GM18870 (cell line): Measurements from ENCODE around the gene LENEP.
"Not testable (repeated sequence)": the region's sequence is repeated elsewhere in the genome, so short reads cannot be mapped to it uniquely, and the experiment has no call there.

Source experiments
- ATAC-seq: cut with Tn5 transposase; IDR thresholded peaks from one replicate; pipeline ENCODE4 v1.9.1; 2021; ENCODE audit warnings: moderate library complexity; ENCODE audit not compliant: unreplicated experiment

LENEP gene

DNA sequence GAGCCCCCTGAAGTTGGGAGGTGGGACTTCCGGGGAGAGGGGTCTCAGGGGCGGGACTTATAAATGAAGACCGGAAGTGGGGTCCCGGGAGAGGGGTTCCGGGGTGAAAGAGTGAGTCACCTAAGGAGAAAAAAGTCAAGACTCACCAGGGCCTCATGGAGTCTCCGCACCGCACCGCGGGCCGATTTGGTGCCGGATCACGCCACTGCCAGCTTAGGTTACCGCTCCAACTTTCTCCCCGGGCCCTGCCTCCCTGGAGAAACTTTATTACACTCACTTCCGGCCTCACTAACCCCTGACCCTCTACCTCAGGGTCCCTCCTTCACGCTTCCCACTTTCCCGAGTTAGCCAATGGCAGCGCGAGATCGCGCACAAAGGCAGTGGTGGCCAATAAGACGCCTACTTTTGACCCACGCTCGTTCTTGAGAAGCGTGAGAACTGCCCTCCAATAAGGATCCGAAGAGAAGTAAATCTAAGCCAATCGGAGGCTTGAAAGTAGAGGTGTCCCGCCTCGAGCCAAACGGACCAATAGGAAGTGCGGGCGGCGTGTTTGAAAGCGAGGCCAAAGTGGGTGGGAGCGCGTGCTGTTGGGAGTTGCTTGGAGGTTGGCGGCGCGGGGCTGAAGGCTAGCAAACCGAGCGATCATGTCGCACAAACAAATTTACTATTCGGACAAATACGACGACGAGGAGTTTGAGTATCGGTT, 19.1 kb upstream of the LENEP start, which contains the start of gene CKS1B:
Gene CKS1B (plus strand): TSS at position 580 of the 706 bp plus-strand sequence. CDS start 65 bp downstream, at position 645.
- ATAC-seq = peak; percentile 76

DNA sequence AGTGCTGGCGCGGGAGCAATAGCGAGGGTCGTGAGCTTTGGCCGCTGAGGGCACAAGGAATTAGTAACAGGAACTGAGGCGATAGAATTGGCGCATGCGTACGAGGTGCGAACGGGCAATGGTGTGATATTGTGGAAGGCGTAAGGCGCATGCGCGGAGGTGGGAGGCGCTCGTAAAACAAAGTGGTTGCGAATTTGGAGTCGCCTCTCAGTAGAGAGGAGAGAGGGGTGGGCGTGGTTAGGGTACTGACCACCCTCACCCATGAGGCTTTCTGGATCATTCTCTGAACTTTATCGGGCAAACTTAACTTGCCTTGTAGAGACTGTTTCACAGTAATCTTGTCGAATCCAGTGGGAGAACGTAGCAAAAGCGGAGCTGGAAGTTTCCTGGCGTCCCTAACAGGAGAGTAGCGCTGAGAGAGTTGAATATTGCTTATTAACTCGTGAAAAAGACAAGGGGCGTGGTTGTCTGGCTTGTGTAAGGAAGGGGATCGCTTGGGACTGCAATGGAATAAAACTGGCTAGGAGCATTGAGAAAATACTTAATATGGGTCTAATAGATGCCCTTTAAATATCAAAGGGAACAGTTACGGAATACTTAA, 18.5 kb upstream of the LENEP start:
- ATAC-seq = peak; percentile 47

DNA sequence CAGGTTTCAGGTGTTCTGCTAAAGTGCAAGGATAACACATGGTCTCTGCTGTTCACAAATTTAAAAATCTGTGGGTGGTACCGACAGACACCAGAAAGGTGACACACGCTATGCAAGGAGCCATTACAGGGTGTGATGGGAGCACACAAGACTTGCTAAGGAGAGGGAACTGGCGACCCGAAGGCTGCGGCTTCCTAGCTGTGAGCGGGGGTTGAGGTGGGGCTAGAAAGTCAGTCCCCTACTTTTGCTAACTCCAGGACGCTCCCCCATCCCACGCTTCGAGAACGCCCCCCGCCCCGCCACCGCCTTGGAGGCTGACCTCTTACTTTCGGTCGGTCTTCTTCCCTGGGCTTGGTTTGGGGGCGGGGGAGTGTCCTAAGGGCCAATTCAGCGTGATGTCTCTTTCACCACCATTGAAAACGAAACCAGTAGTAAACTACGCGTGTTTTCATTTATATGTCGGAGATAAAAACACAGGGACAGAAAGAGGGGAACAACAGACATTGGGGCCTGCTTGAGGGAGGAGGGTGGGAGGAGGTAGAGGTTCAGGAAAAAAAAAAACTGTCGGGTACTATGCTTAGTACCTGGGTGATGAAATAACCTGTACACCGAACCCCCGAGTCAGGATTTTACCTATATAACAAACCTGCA, 17.9 kb upstream of the LENEP start:
- no peak for ATAC-seq

DNA sequence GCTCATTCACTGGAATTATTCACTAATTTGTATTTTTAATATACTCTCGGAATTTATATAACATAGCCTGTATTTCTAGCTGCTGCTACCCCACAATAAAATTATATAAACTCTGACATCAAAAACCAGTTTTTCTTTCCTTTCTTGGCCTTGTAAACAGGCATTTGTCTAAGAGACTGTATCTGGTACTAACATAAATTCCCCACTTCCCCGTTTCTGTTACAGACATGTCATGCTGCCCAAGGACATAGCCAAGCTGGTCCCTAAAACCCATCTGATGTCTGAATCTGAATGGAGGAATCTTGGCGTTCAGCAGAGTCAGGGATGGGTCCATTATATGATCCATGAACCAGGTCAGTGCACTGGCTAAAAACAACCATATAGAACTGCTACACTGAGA, 15.6 kb upstream of the LENEP start:
- not testable (repeated sequence) for ATAC-seq

DNA sequence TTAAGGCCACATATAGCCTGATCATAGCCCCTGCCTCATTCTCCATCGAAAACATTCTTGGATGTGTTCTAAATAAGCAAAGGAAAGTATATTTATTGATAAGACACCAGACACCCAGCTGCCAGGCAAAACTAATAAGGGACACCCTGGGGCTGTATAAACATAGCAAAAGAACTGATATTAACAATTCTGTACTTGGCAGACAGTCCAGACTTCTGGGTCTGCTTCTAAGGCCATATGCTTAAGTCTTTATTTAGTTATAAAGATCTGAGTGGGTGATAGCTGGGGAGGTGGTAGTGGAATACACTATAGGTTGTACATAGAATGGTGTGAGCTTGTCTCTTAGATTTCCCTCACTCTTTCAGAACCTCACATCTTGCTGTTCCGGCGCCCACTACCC, 15.0 kb upstream of the LENEP start:
- ATAC-seq = no peak

DNA sequence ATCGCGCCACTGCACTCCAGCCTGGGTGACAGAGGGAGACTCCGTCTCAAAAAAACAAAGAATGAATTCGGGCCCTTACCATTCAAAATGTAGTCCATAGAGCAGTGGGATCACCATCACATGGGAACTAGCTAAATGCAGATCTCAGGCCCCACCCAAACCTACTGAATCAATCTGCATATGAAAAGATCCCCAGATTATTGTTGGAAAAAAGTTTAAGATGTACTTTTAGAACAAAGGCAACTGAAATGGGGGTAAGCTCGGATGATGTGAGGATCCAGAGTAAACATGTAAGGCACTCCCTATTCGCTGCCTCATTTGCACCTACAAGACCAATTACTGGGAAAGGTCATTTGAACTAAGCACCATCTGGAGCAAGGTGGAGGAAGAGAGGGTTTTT, 11.0 kb upstream of the LENEP start:
- ATAC-seq = no peak

DNA sequence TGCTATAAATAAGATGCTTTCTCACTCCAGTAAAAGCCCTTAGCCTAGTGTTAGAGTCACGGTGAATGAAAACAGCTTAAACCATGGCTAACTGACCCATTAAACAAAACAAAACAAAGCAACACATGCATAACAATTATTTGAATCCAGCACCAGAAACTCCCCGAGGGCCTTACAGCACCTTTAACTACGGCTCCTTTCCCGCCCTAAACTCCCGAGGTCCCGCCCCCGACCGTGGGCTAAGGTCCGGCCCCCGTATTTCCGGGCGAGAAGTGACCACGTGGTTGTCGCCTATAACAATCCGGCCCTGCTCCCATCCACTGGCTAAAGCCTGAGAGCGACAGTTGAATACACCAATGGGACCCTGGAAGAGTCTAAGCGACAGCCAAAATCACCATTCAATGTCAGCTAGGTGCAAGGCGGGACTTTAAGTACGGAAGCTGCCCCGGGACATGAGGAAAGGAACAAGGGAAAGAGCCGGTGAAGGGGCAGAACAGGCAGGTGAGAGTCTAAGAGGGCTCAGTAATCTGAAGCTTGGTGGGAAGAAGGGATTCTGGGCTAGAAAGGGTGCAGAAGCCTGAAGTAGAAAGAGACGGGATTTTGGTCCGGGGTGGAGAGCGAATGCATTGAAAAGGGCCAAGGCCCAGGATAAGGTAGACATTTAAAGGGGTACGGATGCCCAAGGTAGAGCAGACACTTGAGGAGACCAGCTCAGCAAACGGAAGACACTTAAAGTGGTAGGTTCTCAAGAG, 10.3 kb upstream of the LENEP start, which contains the start of gene FLAD1:
Gene FLAD1 (plus strand): TSS at position 448 of the 752 bp plus-strand sequence. CDS start 351 bp downstream, outside the sequence.
- peak; percentile 96 for ATAC-seq

DNA sequence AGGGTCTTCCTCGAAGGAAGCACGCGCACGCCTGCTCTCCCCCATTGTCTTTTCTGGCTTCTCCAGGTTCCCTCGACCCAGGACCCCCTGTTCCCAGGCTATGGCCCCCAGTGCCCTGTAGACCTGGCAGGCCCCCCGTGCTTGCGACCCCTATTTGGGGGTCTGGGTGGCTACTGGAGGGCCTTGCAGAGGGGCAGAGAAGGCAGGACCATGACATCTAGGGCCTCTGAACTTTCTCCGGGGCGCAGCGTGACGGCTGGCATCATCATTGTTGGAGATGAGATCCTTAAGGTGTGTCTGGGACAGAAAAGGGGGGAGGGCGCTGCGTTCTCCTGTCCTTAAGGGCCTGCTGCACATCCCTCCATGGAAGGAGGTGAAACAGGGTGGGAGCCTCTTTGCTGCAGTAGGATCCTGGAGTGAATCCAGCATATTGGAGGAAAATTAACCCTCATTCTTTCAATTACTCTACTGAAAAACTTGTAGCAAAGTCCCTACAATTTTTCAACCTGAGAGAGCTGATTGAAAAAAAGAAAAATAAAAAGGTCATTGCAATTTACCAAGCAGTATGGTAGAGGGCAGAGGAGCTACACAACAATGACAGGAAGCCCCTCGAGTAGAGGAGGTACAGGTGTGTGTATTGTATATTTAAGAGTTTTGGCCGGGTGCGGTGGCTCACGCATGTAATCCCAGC, 9.5 kb upstream of the LENEP start:
- no peak for ATAC-seq

DNA sequence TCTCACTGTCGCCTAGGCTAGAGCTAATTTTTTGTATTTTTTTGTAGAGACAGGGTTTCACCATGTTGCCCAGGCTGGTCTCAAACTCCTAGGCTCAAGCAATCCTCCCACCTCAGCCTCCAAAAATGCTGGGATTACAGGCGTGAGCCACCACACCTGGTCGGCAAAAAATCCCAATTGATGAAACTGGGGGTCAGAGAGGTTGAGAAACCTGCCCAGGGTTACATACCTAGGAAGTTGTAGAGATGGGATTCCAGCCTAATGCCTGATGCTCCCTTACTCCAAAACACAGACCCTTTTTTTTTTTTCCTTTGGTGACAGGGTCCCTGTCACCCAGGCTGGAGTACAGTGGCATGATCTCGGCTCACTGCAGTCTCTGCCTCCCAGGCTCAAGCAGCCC, 6.7 kb upstream of the LENEP start:
- not testable (repeated sequence) for ATAC-seq

DNA sequence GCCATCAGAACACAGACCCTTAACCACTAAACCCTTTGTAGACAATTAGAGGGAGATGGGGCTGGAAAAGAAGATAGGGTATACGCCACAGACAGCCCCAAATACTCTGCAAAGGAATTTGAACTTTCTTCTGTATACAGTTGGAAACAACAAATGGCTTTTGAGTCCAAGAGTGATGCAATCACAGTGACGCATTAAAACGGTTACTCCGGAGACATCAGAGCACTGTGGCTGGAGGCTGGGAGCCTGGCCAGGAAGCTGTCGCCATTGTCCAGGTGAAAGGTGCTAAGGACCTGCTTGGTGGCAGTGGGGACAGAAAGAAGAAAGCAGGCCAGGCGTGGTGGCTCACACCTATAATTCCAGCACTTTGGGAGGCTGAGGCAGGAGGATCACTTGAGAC, 6.1 kb upstream of the LENEP start:
- no peak for ATAC-seq

DNA sequence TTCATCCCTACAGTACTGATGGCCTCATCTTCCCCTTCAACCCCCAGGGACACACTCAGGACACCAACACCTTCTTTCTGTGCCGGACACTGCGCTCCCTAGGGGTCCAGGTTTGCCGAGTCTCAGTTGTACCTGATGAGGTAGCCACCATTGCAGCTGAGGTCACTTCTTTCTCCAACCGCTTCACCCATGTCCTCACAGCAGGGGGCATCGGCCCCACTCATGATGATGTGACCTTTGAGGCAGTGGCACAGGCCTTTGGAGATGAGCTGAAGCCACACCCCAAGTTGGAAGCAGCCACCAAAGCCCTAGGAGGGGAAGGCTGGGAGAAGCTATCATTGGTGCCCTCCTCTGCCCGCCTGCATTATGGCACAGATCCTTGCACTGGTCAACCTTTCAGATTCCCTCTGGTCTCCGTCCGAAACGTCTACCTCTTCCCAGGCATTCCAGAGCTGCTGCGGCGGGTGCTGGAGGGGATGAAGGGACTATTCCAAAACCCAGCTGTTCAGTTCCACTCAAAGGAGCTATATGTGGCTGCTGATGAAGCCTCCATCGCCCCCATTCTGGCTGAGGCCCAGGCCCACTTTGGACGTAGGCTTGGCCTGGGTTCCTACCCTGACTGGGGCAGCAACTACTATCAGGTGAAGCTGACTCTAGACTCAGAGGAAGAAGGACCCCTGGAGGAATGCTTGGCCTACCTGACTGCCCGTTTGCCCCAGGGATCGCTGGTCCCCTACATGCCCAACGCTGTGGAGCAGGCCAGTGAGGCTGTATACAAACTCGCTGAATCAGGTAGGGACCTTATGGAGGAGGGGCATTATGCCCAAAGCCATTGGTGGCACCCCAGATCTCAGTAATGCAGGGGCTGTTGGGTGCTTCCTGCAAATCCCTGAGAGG, 5.1 kb upstream of the LENEP start:
- no peak for ATAC-seq

DNA sequence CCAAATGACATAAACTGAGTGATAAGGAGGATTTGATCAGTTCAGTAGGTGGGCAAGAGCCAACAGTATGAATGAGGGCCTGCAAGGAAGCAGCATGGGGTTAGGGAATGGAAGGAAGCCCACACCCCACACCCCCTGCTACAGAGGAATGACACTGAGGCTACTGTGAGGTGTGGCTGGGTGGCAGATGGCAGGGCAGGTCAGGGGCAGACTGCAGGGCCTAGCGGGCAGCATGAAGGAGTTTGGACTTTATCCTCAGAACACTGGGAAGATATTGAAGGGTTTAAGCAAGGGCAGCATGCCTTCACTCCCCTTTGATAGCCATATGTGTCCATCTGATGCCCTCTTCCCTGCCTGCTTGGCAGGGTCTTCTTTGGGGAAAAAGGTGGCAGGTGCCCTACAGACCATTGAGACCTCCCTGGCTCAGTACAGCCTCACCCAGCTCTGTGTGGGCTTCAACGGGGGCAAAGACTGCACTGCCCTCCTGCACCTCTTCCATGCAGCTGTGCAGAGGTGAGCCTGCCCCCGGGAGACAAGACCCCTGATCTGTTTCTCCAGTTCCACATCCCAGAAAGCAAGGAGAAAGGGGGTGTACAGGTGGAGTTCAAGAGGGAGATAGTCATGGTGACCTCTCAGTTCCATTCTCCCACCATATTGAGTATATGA, 4.1 kb upstream of the LENEP start:
- ATAC-seq = no peak

DNA sequence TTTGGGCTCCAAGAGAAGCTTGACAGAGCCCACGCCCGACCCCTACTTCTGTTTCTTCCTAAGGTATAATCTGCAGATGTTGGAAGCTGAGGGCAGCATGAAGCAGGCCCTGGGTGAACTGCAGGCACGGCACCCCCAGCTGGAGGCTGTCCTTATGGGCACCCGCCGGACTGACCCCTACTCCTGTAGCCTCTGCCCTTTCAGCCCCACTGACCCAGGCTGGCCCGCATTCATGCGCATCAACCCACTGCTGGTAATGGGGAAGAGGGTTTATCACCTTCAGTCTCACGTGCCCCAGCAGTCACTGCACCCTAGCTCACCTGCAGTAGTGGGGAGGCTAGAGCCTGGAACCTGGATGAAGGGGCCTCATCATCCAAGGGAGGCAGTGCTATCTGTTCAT, 3.1 kb upstream of the LENEP start:
- no peak for ATAC-seq

DNA sequence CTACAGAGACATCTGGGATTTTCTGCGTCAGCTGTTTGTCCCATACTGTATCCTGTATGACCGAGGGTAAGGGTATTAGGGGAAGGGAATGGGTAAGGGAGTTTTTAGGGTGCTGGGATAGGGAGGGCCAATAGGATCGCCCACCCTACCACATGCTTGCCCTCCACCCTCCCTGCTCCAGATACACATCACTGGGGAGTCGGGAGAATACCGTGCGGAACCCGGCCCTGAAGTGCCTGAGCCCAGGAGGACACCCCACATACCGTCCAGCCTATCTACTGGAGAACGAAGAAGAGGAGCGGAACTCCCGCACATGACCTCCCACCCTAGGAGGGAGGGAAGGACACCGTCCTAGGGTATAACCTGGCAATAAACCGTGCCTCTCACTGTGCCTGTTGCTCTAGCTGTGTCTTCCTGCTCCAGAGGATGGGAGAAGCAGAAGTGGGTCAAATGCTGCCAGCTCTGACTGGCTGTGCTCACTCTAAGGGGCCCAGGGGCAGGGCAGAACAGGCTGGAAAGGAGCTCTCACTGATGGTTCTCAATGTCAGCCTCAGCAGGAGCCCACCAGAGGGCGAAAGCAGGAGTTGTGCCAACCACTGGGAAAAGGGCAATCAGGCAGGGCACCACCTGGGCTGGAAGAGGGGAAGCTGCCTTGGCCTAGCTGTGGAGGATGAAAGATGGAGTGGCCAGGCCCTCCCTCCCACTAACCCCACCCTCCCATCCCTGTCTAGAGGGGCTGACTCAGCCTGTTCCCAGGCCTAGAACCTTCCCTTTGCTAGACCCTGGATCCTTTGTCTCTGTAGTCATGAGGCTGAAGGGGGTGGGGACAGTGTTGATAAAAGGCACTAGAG, 440 bp upstream of the LENEP start:
- ATAC-seq = no peak

DNA sequence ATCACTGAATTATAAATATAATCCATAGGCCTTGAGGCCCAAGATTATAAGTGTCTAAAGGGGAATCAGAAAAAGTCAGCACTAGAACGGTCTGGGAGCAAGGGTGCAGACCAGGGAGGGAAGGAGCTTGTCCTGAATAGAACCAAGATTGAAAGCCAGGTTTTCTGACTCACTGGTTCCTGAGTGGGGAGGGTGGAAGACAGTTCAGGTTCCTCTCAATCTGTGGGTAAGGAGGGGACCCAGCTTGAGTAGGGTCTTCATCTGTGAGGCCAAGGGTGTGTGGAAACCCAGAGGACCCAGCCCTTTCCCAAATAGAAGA, 842 bp downstream of the LENEP start:
- ATAC-seq = no peak

DNA sequence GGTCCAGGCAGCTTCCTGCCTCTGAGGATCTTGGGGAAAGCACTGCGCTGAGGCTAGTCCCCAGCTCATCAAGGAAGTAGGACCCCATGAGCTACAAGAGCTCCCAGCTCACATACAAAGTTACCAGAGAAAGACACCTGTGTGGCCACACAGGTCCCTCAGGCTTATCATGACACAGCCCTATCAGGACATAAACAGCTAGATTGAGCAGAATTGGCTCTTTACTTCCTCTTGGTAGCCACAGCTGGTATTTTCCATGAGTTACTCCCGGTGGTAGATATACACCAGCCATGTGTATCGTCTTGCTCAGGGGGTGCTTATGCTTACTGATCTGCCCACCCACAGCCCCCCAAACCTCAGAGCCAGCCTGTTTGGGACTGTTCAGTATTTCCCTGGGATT, 1.2 kb downstream of the LENEP start:
- ATAC-seq = no peak

DNA sequence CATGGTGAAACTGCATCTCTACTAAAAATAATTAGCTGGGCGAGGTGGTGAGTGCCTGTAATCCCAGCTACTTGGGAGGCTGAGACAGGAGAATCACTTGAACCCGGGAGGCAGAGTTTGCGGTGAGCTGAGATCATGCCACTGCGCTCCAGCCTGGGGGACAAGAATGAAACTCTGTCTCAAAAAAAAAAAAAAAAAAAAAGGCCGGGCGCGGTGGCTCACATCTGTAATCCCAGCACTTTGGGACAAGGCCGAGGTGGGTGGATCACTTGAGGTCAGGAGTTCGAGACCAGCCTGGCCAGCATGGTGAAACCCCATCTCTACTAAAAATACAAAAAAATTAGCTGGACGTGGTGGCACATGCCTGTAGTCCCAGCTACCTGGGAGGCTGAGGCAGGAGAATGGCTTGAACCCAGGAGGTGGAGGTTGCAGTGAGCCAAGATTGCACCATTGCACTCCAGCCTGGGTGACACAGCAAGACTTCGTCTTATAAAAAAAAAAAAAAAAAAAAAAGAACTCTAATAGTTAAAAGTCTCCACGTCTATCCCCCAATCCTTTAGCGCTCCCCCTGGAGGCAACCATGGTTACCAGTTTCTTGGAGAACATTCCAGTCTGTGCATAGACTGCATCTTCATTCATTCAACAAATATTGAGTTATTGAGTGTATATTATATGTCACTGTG, 2.1 kb downstream of the LENEP start:
- not testable (repeated sequence) for ATAC-seq
